ENCODE data around the gene PSEN2. TPM values are rescaled to one million over a fixed set of nuclear protein-coding genes. Genes with fewer than 3 reads are reported as not detected.

The PSEN2 gene
- total and polyA plus RNA-seq, 9 of the 15 experiments (the other 6 are each of a cell fraction or from before 2014, with no cell fraction given), result 2.3 to 21.5 (median 13.7) TPM

- TF ChIP-seq ATF2 (CRISPR knock-in tag; IDR thresholded peaks at IDR 0.05) (no peak), TEAD2 (tag; IDR thresholded peaks at IDR 0.05) (no peak), ZNF584 (CRISPR knock-in tag; IDR thresholded peaks at IDR 0.05; ENCODE audit: low read depth) (0 out of 2 replicates have a peak, but pooled peaks have one; percentile 43), ZFP30 (CRISPR knock-in tag; IDR thresholded peaks at IDR 0.05; ENCODE audit: borderline replicate concordance) (no peak), ARID1B (IDR thresholded peaks at IDR 0.05) (no peak), ZNF766 (CRISPR knock-in tag; conservative IDR thresholded peaks at IDR 0.05) (no peak), MAFK (IDR thresholded peaks at IDR 0.05; ENCODE audit: low read length) (no peak), KAT7 (CRISPR knock-in tag; IDR thresholded peaks at IDR 0.05; ENCODE audit: borderline replicate concordance) (no peak), EGR1 (conservative IDR thresholded peaks at IDR 0.05) (no peak), DACH1 (IDR thresholded peaks at IDR 0.05; ENCODE audit: partially characterized antibody) (no peak), GABPB2 (CRISPR knock-in tag; conservative IDR thresholded peaks at IDR 0.05) (no peak), ZNF830 (CRISPR knock-in tag; IDR thresholded peaks at IDR 0.05) (no peak), SETDB1 (IDR thresholded peaks at IDR 0.05; ENCODE audit: low read length) (no peak), TEAD4 (IDR thresholded peaks at IDR 0.05; ENCODE audit: low read length) (peak; percentile 19; the same call in 1 of the 2 replicates), TEAD4 (CRISPR knock-in tag; IDR thresholded peaks at IDR 0.05; ENCODE audit: borderline replicate concordance) (no peak), CC2D1A (IDR thresholded peaks at IDR 0.05) (peak; percentile 94), DNMT1 (IDR thresholded peaks at IDR 0.05) (no peak), IRF2 (CRISPR knock-in tag; IDR thresholded peaks at IDR 0.05) (no peak)
- TF ChIP-seq, protein P1, sequence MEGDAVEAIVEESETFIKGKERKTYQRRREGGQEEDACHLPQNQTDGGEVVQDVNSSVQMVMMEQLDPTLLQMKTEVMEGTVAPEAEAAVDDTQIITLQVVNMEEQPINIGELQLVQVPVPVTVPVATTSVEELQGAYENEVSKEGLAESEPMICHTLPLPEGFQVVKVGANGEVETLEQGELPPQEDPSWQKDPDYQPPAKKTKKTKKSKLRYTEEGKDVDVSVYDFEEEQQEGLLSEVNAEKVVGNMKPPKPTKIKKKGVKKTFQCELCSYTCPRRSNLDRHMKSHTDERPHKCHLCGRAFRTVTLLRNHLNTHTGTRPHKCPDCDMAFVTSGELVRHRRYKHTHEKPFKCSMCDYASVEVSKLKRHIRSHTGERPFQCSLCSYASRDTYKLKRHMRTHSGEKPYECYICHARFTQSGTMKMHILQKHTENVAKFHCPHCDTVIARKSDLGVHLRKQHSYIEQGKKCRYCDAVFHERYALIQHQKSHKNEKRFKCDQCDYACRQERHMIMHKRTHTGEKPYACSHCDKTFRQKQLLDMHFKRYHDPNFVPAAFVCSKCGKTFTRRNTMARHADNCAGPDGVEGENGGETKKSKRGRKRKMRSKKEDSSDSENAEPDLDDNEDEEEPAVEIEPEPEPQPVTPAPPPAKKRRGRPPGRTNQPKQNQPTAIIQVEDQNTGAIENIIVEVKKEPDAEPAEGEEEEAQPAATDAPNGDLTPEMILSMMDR (IDR thresholded peaks at IDR 0.05 in 2 of 3, conservative IDR thresholded peaks at IDR 0.05 in 1 of 3; ENCODE audit: insufficient read depth in 2 of 3, low read depth in 1 of 3, low read length in 3 of 3), result peak; percentile 95 to 97 (median 96)
- TF ChIP-seq, protein P2, sequence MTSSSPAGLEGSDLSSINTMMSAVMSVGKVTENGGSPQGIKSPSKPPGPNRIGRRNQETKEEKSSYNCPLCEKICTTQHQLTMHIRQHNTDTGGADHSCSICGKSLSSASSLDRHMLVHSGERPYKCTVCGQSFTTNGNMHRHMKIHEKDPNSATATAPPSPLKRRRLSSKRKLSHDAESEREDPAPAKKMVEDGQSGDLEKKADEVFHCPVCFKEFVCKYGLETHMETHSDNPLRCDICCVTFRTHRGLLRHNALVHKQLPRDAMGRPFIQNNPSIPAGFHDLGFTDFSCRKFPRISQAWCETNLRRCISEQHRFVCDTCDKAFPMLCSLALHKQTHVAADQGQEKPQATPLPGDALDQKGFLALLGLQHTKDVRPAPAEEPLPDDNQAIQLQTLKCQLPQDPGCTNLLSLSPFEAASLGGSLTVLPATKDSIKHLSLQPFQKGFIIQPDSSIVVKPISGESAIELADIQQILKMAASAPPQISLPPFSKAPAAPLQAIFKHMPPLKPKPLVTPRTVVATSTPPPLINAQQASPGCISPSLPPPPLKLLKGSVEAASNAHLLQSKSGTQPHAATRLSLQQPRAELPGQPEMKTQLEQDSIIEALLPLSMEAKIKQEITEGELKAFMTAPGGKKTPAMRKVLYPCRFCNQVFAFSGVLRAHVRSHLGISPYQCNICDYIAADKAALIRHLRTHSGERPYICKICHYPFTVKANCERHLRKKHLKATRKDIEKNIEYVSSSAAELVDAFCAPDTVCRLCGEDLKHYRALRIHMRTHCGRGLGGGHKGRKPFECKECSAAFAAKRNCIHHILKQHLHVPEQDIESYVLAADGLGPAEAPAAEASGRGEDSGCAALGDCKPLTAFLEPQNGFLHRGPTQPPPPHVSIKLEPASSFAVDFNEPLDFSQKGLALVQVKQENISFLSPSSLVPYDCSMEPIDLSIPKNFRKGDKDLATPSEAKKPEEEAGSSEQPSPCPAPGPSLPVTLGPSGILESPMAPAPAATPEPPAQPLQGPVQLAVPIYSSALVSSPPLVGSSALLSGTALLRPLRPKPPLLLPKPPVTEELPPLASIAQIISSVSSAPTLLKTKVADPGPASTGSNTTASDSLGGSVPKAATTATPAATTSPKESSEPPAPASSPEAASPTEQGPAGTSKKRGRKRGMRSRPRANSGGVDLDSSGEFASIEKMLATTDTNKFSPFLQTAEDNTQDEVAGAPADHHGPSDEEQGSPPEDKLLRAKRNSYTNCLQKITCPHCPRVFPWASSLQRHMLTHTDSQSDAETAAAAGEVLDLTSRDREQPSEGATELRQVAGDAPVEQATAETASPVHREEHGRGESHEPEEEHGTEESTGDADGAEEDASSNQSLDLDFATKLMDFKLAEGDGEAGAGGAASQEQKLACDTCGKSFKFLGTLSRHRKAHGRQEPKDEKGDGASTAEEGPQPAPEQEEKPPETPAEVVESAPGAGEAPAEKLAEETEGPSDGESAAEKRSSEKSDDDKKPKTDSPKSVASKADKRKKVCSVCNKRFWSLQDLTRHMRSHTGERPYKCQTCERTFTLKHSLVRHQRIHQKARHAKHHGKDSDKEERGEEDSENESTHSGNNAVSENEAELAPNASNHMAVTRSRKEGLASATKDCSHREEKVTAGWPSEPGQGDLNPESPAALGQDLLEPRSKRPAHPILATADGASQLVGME (CRISPR knock-in tag; IDR thresholded peaks at IDR 0.05), result no peak
- TF ChIP-seq, protein P3, sequence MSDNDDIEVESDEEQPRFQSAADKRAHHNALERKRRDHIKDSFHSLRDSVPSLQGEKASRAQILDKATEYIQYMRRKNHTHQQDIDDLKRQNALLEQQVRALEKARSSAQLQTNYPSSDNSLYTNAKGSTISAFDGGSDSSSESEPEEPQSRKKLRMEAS (CRISPR knock-in tag; IDR thresholded peaks at IDR 0.05), result no peak
Observed at GRCh38 chr1:226827968-226828513, 42.4 kb upstream of the PSEN2 start (continued).
